Ectodermal cell (in vitro differentiated cells): ENCODE measurements around the gene CFAP141.

Experiments used
- H3K27ac ChIP-seq: 2 replicates; pipeline ENCODE4 v1.7.0; 2013; ENCODE audit warnings: mild to moderate bottlenecking, low read depth, low read length; ENCODE audit not compliant: insufficient read depth, poor library complexity, severe bottlenecking
- H3K27me3 ChIP-seq: 2 replicates; pipeline ENCODE4 v1.7.0; 2013; ENCODE audit warnings: mild to moderate bottlenecking, low read length; ENCODE audit not compliant: insufficient read depth, control insufficient read depth, poor library complexity, severe bottlenecking
- H3K36me3 ChIP-seq: one replicate; pipeline ENCODE4 v1.7.0; 2013; ENCODE audit warnings: low read length; ENCODE audit not compliant: control insufficient read depth, insufficient read depth
- H3K4me1 ChIP-seq: one replicate; pipeline ENCODE4 v1.7.0; 2013; ENCODE audit warnings: low read length; ENCODE audit not compliant: control insufficient read depth, insufficient read depth
- H3K4me3 ChIP-seq: 2 replicates; pipeline ENCODE4 v1.7.0; 2013; ENCODE audit warnings: low read depth, low read length, control low read depth; ENCODE audit not compliant: insufficient read depth
- H3K9me3 ChIP-seq: 2 replicates; pipeline ENCODE4 v1.7.0; 2013; ENCODE audit warnings: mild to moderate bottlenecking, low read length, moderate library complexity; ENCODE audit not compliant: control insufficient read depth
- WGBS, 2 experiments: methylation state at CpG; one replicate each; pipeline ENCODE4 v1.1.7; 2013; ENCODE audit warnings: missing lambda C conversion rate in 2 of 2; 5-methylcytosine and 5-hydroxymethylcytosine counted together

Gene CFAP141

GRCh38 chr1:154154534-154155191 lies 51.5 kb downstream of the CFAP141 start, which contains the start of gene NUP210L:
Gene NUP210L (minus strand): TSS chr1:154155073.
- Histone ChIP-seq H3K4me1 (peaks cover 8% of the 10 kb centered on the region), H3K4me3 (peak within 1 kb of the TSS; percentile 8), H3K36me3 (peaks cover 6% of the 10 kb centered on the region), H3K27ac (peak within 1 kb of the TSS; percentile 36), H3K27me3 (no peaks in the 10 kb centered on the region), H3K9me3 (no peaks in the 10 kb centered on the region)
- 81 to 84% methylated on average over 29 of the region's 29 CpGs for WGBS, 2 experiments

- 96 to 98% methylated on average over 6 of the region's 6 CpGs for WGBS, 2 experiments
- Histone ChIP-seq H3K9me3 (no peaks in the 10 kb centered on the region), H3K27me3 (no peaks in the 10 kb centered on the region), H3K27ac (no peak overlapping the region), H3K36me3 (peaks cover 2% of the 10 kb centered on the region), H3K4me1 (peaks cover 8% of the 10 kb centered on the region), H3K4me3 (no peak overlapping the region)
These were observed 52.1 kb downstream of the CFAP141 start for GRCh38 chr1:154154053-154154452.

GRCh38 chr1:154151311-154151710 lies 54.8 kb downstream of the CFAP141 start:
- Histone ChIP-seq H3K9me3 (no peaks in the 10 kb centered on the region), H3K36me3 (no peaks in the 10 kb centered on the region), H3K27me3 (no peaks in the 10 kb centered on the region), H3K27ac (no peak overlapping the region), H3K4me3 (no peak overlapping the region), H3K4me1 (peaks cover 4% of the 10 kb centered on the region)
